NB4 (cell line): ENCODE measurements around the gene OPCML.

Experiments
- DNase-seq: peaks from one replicate; pipeline ENCODE4 v3.0.0; 2010; ENCODE audit warnings: low read depth
- H3K4me3 ChIP-seq: one replicate; pipeline ENCODE4 v1.5.1; 2011; ENCODE audit warnings: mild to moderate bottlenecking, low read depth, low read length, moderate library complexity
- MYC ChIP-seq: IDR thresholded peaks from 2 replicates; pipeline ENCODE4 v1.6.1; 2011; ENCODE audit warnings: low read depth, low read length
- POLR2A ChIP-seq: IDR thresholded peaks from 2 replicates; pipeline ENCODE4 v1.6.1; 2011; ENCODE audit warnings: mild to moderate bottlenecking; ENCODE audit not compliant: insufficient read length; ENCODE audit errors: extremely low read depth
- TF ChIP-seq, protein P1 (sequence below): IDR thresholded peaks from 2 replicates; pipeline ENCODE4 v1.6.1; 2011; ENCODE audit warnings: low read depth, low read length
- TF ChIP-seq, protein P2 (sequence below): IDR thresholded peaks from one replicate; pipeline ENCODE4 v1.5.1; 2012; ENCODE audit warnings: low read depth, low read length

The OPCML gene

DNA sequence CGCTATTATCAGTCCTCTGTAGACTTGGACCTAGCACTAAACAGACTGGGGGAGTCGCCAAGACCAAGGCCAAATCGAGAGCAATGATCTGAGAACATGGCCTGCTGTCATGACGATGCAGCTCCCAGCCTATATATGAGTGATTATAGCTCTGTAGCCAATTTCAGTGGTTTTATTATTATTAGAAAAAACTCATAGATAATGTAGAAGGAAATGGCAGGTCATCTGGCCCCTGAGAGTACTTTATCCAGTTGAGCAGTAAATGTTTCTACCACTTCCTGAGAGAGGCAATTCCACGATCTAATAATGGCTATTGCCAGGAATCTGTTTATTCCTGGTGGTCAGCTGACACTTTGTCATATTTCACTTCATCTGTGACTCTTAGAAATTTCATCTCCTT, 666.7 kb downstream of the OPCML start:
- no peak for DNase-seq
- H3K4me3 ChIP-seq, result no peak overlapping the region
- TF ChIP-seq, protein P1, sequence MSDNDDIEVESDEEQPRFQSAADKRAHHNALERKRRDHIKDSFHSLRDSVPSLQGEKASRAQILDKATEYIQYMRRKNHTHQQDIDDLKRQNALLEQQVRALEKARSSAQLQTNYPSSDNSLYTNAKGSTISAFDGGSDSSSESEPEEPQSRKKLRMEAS, result no peak
- no peak for TF ChIP-seq POLR2A
- no peak for TF ChIP-seq MYC
- TF ChIP-seq, protein P2, sequence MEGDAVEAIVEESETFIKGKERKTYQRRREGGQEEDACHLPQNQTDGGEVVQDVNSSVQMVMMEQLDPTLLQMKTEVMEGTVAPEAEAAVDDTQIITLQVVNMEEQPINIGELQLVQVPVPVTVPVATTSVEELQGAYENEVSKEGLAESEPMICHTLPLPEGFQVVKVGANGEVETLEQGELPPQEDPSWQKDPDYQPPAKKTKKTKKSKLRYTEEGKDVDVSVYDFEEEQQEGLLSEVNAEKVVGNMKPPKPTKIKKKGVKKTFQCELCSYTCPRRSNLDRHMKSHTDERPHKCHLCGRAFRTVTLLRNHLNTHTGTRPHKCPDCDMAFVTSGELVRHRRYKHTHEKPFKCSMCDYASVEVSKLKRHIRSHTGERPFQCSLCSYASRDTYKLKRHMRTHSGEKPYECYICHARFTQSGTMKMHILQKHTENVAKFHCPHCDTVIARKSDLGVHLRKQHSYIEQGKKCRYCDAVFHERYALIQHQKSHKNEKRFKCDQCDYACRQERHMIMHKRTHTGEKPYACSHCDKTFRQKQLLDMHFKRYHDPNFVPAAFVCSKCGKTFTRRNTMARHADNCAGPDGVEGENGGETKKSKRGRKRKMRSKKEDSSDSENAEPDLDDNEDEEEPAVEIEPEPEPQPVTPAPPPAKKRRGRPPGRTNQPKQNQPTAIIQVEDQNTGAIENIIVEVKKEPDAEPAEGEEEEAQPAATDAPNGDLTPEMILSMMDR, result no peak

DNA sequence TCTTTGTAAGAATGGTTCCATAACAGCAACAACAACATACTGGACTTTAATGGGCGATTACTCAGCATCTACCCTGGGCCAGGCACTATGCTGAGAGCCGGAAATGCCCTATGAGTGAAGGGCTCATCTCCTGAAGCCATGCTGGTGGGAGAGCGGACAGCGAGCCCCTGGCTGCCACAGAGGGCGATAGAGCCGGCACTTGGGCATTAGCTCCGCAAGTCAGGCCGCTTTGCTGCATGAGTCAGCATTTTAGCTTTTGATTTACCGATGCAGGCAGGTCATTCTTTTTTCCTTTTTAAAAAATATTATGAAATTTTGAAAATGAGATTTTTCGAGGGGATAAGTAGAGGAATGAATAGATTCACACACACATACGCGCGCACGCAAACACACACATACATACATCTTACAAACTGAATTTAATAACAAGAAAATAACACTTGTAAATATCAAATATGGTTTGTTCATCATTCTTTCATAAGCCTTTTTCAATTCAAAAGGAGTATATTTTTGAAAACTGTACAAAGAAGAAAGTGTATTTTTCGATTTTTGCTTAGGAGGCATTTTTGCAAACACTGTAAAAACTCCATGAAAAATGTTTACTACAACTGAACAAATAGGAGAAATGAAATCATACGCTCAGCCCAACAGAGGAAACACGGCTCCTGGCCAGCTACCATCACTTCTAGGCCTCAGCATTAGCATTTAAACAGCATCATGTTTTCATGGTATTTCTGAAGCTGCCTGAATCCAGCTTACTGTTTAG, 667.3 kb downstream of the OPCML start:
- no peak overlapping the region for H3K4me3 ChIP-seq
- no peak for DNase-seq
- no peak for TF ChIP-seq MYC
- no peak for TF ChIP-seq POLR2A
- TF ChIP-seq, protein P2, result no peak
- TF ChIP-seq, protein P1, result no peak

DNA sequence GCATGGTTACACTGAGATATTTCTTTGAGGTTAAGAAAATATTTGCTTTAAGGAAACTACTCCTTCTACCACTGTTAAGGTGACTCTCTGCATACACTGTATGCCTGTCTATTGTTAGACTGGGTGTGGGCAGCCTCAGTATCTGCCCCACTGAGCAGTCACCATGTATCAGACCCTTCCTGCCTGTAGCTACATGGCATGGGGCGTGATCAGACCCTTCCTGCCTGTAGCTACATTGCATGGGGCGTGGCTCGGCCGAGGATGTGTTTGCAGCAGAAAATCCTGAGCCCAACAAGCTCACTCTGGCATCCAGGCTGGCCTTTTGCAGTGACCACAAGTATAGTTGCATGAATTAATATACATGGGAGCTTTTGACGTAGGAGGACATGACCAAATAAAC, 669.4 kb downstream of the OPCML start:
- no peak overlapping the region for H3K4me3 ChIP-seq
- no peak for DNase-seq
- TF ChIP-seq, protein P1, result no peak
- TF ChIP-seq, protein P2, result no peak
- no peak for TF ChIP-seq MYC
- TF ChIP-seq POLR2A, result no peak

DNA sequence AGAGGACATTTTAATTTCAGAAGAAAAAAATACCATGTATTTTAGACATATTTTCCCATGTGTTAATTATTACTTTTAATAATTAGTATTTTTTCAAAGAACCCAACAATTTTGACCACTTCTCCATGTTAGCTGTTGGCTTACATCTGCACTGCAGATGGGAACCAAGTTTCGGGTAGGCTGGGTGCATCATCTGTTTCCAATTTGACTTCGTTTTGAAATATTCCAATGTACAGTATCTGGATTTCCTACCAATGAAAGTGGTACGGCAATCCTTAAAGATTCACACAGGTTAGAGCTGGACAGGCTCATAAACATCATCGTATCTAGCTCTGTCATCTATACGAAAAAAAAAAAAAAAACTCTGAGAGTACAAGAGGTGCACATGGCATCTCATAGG, 670.2 kb downstream of the OPCML start:
- H3K4me3 ChIP-seq, result no peak overlapping the region
- TF ChIP-seq, protein P2, result no peak
- TF ChIP-seq POLR2A, result no peak
- TF ChIP-seq, protein P1, result no peak
- no peak for TF ChIP-seq MYC
- DNase-seq, result no peak

DNA sequence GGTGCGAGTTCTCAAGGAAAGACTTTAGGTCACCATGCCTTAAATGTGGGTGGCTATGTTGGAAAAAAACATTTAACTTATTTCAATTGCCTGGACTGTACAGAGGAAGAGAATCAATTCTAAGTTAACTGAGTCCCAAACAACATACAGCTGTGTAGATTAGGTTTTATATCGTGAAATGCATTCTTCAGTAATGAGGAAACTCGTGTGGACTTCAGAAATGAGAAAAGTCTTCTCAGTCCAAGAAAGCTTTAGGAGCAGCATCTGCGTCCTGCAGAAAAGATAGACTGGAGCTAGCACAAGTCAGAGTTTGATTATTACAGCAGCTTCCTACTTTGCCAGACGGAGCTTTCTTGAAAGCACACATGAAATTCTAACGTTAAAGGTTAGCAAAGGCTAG, 673.0 kb downstream of the OPCML start:
- no peak for DNase-seq
- H3K4me3 ChIP-seq, result no peak overlapping the region
- TF ChIP-seq, protein P2, result no peak
- TF ChIP-seq MYC (no peak), POLR2A (no peak)
- TF ChIP-seq, protein P1, result no peak
